ENCODE data around the gene TOMM5. TPM values are rescaled to one million over a fixed set of nuclear protein-coding genes. Genes with fewer than 3 reads are reported as not detected.
A peak's percentile ranks its signal among the peaks of the same experiment; 100 is the strongest.
"Not testable (repeated sequence)": the region's sequence is repeated elsewhere in the genome, so short reads cannot be mapped to it uniquely, and the experiment has no call there.

TOMM5 gene
- total RNA-seq, 4 donors from 2014 or later, result 50.4 to 79.1 (median 67.1) TPM

DNA sequence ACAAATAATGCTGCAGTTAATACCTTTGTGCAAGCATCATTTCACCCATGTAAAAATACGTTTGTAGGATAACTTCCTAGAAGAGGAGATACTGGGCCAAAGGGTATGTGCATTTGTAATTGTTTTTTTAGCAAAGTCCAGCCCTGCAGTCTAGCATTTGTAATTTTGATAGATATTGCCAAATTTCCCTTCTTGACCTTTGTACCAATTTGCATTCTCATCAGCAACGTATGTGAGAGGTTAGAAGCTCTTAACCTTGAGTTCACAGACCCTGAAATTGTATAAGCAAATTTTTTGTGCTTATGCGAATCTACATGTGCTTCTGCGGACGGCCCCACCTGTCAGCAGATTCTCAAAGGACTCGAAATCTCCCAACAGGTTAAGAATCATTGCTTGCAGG is 18.6 kb upstream of the TOMM5 start:
- 78 to 83% methylated on average over 6 of the region's 6 CpGs for WGBS, 2 donors
- no peak overlapping the region for H3K4me3 ChIP-seq (ENCODE audit: low read depth, poor library complexity, severe bottlenecking)
- TF ChIP-seq, protein P1, sequence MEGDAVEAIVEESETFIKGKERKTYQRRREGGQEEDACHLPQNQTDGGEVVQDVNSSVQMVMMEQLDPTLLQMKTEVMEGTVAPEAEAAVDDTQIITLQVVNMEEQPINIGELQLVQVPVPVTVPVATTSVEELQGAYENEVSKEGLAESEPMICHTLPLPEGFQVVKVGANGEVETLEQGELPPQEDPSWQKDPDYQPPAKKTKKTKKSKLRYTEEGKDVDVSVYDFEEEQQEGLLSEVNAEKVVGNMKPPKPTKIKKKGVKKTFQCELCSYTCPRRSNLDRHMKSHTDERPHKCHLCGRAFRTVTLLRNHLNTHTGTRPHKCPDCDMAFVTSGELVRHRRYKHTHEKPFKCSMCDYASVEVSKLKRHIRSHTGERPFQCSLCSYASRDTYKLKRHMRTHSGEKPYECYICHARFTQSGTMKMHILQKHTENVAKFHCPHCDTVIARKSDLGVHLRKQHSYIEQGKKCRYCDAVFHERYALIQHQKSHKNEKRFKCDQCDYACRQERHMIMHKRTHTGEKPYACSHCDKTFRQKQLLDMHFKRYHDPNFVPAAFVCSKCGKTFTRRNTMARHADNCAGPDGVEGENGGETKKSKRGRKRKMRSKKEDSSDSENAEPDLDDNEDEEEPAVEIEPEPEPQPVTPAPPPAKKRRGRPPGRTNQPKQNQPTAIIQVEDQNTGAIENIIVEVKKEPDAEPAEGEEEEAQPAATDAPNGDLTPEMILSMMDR (IDR thresholded peaks at IDR 0.05), result no peak
- no peak for TF ChIP-seq POLR2A (IDR thresholded peaks at IDR 0.05)
- intact Hi-C loops (cut with DNase I; ENCODE audit: low total_unique reads), result no loop called here
- DNase-seq (ENCODE audit: low spot score in 2 of 2), result no peak

DNA sequence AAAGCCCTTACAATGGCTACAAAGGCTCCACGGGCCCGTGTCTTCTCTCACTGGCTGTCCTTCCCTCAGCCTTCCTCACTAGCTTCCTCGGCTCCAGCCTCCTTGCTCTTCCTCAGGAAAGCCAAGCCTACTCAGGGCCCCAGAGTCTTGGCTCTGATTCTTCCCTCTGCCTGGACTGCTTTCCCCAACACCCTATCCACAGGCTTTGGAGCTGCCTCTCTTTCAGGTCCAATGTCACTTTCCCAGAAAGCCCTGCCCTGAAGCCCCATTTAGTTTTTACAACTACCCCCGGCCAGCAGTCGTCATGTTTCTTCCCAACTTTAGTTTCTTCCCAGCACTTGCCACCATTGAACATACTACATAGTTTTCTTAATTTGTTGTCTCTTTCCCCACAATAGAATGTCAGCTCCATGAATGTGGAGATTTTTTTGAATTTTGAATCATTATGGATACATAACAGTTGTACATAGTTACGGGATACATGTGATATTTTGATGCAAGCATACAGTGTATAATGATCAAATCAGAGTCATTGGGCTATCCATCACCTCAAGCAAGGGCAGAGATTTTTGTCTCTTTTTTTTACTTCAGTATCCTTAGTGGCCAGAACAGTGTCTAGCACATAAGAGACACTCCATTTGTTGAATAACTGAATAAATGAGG is 17.5 kb upstream of the TOMM5 start:
- 72 to 75% methylated on average over 6 of the region's 6 CpGs for WGBS, 2 donors
- no peak overlapping the region for H3K4me3 ChIP-seq (ENCODE audit: low read depth, poor library complexity, severe bottlenecking)
- TF ChIP-seq, protein P1 (IDR thresholded peaks at IDR 0.05), result no peak
- TF ChIP-seq POLR2A (IDR thresholded peaks at IDR 0.05), result no peak
- DNase-seq (ENCODE audit: low spot score in 2 of 2), result no peak
- intact Hi-C loops (cut with DNase I; ENCODE audit: low total_unique reads), result no loop called here

DNA sequence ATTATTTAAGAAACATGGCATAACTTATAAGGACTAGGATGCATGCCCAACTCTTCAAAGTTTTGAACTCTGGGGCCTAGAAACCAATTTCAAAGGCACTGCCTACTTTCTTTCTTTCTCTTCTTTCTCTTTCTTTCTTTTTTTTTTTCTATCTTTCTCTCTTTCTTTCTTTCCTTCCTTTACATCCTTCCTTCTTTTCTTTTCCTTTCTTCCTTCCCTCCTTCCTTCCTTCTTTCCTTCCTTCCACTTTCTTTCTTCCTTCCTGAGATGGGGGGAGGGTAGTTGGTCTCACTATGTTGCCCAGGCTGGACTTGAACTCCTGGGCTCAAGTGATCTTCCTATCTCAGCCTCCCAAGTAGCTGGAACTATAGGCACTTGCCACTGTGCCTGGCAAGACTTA is 15.9 kb upstream of the TOMM5 start:
- no peak for TF ChIP-seq POLR2A (IDR thresholded peaks at IDR 0.05)
- TF ChIP-seq, protein P1 (IDR thresholded peaks at IDR 0.05), result no peak

DNA sequence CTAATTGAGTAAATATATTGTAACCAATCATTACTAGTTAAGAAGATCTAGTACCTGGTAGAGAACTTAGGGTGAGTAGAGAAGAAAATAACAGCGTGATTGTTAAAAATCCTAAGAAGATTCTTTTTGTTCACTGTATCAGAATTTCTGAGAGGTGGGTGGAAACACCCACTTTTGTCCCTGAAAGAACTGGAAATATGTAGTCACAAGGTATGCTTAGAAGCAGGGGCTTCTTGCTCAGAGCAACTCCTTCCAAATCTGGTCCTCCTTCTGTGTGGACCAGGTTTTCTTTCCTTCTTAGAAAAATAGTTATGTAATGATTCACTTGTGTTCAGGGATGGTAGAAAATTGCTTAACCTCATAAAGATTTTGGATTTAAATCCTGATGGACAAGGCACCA is 11.9 kb upstream of the TOMM5 start:
- no peak for TF ChIP-seq POLR2A (IDR thresholded peaks at IDR 0.05)
- TF ChIP-seq, protein P1 (IDR thresholded peaks at IDR 0.05), result no peak
- 75 to 85% methylated on average over 1 of the region's 1 CpG for WGBS, 2 donors
- intact Hi-C loops (cut with DNase I; ENCODE audit: low total_unique reads), result no loop called here

More for the DNA sequence above, 15.9 kb upstream of the TOMM5 start:
- no peak for DNase-seq (ENCODE audit: low spot score in 2 of 2)
- intact Hi-C loops (cut with DNase I; ENCODE audit: low total_unique reads), result no loop called here
- H3K4me3 ChIP-seq (ENCODE audit: low read depth, poor library complexity, severe bottlenecking), result no peak overlapping the region

DNA sequence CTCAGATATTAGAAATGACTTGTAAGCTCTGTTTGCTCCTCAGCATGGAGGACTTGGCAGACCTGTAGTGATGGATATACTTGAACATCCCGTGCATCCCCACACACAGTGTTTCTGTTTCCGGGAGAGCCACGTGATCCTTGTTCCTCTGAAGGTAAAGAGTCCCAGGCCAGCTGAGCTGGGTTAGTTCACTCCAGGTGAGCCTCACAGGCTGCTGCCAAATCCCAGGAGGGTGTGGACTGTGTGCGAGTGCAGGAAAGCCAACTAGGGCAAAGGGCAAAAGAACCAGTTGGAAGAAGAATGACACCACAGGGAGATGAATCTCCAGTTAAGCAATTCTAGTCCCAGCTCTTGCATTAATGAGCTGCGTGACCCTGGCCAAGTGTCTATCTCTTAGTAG is 10.4 kb upstream of the TOMM5 start:
- peak in 1 of 2 donors; percentile 74 for DNase-seq (ENCODE audit: low spot score in 2 of 2)
- WGBS, 2 donors, result 43 to 49% methylated on average over 5 of the region's 5 CpGs
- intact Hi-C loops (cut with DNase I; ENCODE audit: low total_unique reads), result no loop called here
- TF ChIP-seq, protein P1 (IDR thresholded peaks at IDR 0.05), result no peak
- no peak for TF ChIP-seq POLR2A (IDR thresholded peaks at IDR 0.05)
- no peak overlapping the region for H3K4me3 ChIP-seq (ENCODE audit: low read depth, poor library complexity, severe bottlenecking)

More for the DNA sequence above, 11.9 kb upstream of the TOMM5 start:
- no peak overlapping the region for H3K4me3 ChIP-seq (ENCODE audit: low read depth, poor library complexity, severe bottlenecking)
- no peak for DNase-seq (ENCODE audit: low spot score in 2 of 2)

DNA sequence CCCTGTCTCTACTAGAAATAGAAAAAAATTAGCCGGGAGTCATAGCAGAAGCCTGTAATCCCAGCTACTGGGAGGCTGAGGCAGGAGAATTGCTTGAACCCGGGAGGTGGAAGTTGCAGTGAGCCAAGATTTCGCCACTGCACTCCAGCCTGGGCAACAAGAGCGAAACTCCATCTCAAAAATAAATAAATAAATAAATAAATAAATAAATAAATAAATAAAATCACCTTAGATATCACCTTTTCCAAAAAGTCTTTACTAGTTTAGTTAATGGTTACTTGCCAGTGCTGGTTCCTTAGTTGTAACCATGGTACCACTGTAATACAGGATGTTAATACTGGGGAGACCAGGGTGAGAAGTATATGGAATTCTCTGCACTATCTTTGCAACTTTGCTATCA is 9.7 kb upstream of the TOMM5 start:
- intact Hi-C loops (cut with DNase I; ENCODE audit: low total_unique reads); DNase-seq (ENCODE audit: low spot score in 2 of 2): not testable (repeated sequence)
- 92 to 95% methylated on average over 4 of the region's 4 CpGs for WGBS, 2 donors

More for the DNA sequence above, 9.7 kb upstream of the TOMM5 start:
- not testable (repeated sequence) for H3K4me3 ChIP-seq (ENCODE audit: low read depth, poor library complexity, severe bottlenecking)

Measured in lower leg skin (tissue), 4 donors.